Left cardiac atrium (tissue), 4 donors: ENCODE measurements around the gene SLC9A7. TPM values are rescaled to one million over a fixed set of nuclear protein-coding genes. Genes with fewer than 3 reads are reported as not detected.

Experiments used
- ATAC-seq, 2 donors: fragments of 200-7000 bp; cut with Tn5 transposase; one replicate each; pipeline ENCODE4 v1.9.1; 2020; ENCODE audit warnings: mild to moderate bottlenecking in 2 of 2, moderate library complexity in 2 of 2
- DNase-seq: peaks from one replicate; pipeline ENCODE4 v3.0.0-alpha.2; 2020
- intact Hi-C, 2 donors: fragments of 100-400 bp; cut with DNase I; formaldehyde crosslinking; loops; one replicate each; pipeline versions ENCODE4 v1.14.1 to v1.15.1; 2022 to 2023
- total RNA-seq, 2 donors: library from RNA; stranded (reverse); fragmentation: NEBNext Ultra II Directional; extraction: Animal tissue kit (Norgen Biotek cat#: 25700); gene quantifications; one replicate each; pipeline ENCODE4 v1.2.1, GENCODE V29; 2021
- donor health status: DM: no; HTN: yes; CAD: no.
- donor health status: DM: no; HTN: yes; CAD: no; lungs with severe emphysema.
- donor health status: DM: yes; HTN: yes; CAD: no.
- donor health status: Dilated cardiomyopathy.

SLC9A7 gene
- total RNA-seq, 2 donors from 2014 or later, result 4.0 to 4.8 TPM

DNA sequence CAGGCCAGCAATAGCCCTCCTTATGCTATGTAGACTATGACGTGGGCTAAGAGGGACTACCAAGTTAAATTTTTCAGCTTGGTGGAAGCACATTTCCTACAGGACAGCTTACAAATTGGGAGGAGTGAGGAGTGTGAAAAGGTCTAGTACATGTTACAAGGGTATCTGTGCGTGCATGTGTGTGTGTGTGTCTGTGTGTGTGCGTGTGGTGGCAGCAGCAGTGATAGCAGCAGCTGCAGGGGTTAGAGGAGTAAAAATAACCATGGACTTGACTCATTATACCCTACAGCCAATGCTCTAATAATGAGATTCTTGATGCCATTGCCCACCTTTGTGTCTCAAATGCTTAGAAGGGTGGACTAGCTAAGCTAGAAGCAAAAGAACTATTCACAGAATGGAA is 88.6 kb downstream of the SLC9A7 start:
- intact Hi-C loops, result no loop called here
- ATAC-seq (no peak), DNase-seq (no peak)

DNA sequence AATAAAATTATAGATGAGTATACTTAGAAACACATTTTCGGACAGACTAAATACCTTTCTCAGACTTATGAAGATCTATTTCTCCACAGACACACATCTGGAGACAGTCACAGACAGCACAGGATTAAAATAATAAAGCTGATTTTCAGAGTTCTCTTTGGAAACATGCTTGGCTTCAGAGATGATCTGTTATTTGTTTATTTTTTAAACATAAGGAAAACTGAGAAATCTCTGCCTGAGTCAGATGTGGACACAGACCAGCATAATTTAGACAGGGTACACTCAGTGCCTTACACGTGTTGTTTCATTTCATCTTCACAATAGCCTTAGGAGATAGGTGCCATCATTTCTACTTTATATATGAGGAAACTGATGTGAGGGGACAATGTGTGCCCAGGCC is 92.1 kb downstream of the SLC9A7 start:
- ATAC-seq, result no peak
- no peak for DNase-seq

DNA sequence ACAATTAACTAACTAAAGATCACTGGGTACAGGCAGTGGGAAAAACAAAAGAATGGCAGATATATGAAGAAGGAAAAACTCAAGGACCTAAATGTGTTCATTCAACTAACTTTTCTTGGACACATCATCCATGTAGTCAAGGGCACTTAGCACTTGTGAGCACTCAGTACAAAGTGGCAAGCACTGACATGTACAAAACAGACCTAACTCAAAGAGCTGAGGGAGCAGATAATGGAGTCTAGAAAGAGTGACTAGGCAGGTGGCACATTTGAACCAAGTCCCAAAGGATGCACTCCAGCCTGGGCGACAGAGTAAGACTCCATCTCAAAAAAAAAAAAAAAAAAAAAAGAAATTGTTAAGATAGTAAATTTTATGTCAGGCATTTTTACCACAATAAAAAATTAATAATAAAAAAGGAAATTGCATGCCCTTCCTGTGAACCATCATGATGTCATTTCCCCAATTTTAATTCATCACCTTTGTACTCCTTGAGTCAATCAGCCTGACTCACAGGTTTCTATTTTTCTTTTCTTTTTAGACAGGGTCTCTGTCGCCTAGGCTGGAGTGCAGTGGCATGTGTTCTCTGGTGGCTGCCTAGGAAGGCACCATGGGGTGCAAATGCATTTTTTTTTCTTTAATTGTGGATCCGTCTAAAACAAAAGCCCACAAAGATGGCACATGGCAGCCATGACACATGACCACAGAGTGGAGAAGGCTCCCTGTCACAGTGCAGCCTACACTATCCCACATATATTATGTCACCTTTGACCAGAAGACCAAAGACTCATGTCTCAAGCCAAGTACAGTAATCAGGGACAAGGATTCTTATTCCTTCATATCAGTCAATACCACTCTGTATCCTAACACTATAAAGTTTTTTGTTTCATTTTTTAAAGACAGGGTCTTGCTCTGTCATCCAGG is 93.4 kb downstream of the SLC9A7 start:
- intact Hi-C loops, result no loop called here
- ATAC-seq, result no peak
- DNase-seq, result no peak

More for the DNA sequence above, 92.1 kb downstream of the SLC9A7 start:
- intact Hi-C loops, result no loop called here

DNA sequence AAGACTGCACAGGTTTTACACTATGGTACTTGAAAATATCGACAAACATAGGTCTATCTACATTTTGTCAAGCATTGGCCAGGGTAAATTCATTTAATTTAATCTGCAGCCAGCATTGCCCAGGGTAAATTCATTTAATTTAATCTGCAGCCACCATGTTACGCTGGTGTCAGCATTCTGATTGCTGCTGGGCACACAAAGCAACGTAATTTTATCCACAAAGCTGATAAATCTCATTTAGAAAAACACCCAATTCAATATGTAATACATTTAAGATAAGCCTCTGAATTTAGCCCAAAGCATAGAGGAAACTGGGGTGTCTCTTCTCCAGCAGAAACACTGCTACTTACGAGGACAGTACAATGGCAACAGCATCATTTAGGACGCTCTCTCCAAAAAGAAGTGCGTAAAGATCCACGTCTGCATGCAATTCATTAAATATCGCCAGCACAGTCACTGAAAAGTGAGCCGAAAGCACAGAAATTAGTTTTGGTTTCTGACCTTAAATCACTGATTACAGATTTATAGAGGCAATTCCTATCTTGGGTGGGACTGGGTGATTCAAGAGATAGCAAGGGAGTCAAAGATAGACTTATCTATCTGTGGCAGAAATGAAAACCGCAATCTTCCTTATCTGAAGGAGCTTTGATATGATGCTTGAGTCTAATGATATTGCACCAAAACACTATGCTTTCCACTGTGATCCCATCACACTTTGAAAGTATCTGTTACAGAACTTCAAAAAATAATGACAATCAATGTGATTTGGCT is 96.5 kb downstream of the SLC9A7 start:
- ATAC-seq, result no peak
- DNase-seq, result no peak
- intact Hi-C loops, result no loop called here

DNA sequence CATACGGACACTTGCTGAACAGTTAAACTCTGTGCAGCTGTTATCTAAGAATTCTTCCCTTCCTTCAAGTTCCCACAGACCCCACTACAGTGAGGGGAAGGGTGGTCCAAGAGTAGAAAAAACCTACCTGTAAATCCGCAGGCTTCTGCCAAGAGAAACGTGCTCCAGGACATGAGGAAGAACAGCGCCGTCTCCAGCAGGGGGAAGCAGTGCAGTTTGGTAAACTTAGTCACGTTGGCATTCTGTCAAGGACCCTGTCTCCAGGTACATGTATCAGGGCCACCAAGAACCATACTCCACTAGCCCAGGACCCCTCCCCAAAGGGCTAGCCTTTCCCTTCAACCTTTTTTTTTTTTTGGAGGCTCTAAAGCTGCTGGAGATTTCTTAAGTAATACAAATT is 105.4 kb downstream of the SLC9A7 start:
- intact Hi-C loops, result no loop called here
- DNase-seq (no peak), ATAC-seq (no peak)

DNA sequence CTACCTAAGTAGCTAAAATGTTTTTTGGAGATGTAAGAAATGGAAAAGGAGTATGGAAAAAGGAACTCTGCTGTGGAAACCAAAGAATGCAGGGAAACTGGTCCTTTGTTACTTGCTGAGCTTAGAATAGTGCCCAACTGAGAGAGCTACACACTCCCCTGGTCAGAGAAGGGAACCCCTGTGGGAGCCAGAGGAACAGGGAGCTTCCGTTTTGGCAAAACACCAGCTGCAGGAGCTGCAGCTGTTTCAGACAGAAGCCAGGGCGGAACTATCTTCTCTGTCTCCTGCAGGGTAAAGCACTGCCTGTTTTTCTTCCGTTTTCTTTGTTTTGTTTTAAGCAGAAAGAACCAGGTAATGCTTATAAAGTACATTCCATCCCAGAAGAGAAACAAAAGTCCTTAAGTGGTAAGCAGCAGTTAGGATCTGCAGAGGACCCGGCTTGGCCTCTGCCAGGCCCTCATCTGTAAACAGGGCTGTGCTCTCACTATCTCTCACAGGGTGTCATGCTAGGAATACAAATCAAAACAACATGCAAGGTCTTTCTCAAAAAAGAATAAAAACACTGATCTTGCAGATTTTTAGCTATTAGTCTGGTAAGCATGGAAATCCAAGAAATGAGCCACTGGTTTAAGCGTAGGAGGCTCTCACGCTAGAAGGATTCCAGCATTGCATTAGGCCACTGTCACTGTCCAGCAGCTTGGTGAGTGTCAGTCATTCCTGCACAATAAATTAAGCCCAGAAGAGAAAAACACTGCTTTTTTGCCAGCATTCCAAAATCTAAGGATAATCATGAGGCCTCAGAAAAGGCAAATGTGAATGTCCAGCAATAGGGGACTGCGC is 109.3 kb downstream of the SLC9A7 start:
- ATAC-seq (peak; percentile 78 to 86), DNase-seq (peak; percentile 42)
- intact Hi-C loops, result loop anchor here in 1 of 2 donors (10.0 kb wide), 1 partner anchor 75 kb away; the partner anchor contains the start of gene CHST7

DNA sequence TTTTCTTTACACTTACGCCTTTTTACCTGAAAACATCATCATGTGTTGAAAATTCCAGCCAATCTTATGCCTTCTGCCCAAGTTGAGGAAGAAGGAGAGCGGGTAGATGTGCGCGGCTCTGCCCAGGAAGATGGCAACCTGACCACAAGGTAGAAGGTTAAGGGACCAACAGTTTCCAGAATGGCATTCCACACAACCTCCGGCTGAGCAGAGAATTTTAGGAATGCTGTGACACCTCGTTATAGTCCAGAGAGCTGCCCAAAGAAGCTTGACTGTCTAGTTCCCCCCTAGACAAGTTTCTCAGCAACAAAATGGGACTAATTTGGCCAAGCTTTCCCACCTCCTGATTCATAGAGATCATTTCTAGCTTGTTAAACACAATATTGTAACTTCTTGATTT is 110.3 kb downstream of the SLC9A7 start:
- intact Hi-C loops, result loop anchor here in 1 of 2 donors (10.0 kb wide), 1 partner anchor 74 kb away; the partner anchor contains the start of gene CHST7
- DNase-seq (no peak), ATAC-seq (no peak)

DNA sequence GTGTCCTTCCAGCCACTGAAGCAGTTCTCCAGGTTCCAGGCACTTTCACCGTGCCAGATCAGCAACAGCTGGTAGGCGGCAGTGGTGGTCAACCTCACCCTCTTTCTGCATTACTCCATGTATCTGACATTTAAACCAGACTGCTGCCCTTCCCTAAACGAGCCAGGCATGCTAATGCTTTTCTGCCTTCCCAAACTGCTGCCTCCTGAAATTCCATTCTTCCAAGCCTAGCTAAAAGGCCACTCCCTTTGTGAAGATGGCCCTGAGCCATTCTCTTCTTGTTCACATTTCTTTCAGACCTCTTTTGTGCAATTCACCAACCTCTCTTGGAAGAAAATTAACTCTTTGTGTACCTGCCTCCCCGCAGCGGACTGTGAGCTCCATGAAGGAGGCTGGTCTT is 111.7 kb downstream of the SLC9A7 start:
- intact Hi-C loops, result loop anchor here in 1 of 2 donors (10.0 kb wide), 1 partner anchor 72 kb away; the partner anchor contains the start of gene CHST7
- no peak for DNase-seq
- no peak for ATAC-seq

DNA sequence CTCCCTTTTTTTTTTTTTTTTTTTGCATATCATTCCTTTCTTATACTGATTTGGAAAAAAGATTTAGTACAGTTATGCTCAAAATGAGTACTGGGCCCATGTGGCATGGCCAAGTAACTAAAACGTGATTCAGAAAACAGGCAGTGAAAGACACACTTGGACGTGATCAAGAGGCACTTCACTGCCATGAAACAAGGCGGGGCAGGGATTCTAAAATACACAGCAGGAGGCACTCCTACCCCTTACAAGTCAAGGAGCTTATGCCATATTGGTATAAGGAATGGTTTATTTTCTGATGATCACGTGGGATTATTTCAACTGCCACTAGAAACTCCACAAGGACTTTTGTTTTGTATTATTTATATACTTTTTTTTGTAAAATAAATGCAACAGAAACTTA is 113.3 kb downstream of the SLC9A7 start:
- no peak for DNase-seq
- intact Hi-C loops, result loop anchor here in 1 of 2 donors (10.0 kb wide), 1 partner anchor 71 kb away; the partner anchor contains the start of gene CHST7
- ATAC-seq, result no peak

DNA sequence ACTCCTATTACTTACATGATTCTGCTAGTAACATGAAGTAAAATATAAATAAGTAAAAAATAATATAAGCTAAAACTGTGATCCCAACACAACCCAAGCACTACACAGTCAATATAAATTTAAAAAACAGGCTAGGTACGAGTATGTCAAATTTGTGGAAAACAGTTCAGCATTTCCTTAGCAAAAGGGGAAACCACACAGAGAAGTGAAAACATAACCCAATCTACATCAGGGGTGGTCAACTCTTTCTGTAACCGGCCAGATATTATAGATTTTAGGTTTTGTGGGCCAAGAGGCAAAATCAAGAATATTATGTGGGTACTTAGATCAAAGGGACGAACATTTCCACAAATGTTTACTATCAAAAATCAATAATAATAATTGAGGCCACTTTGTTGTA is 115.3 kb downstream of the SLC9A7 start:
- ATAC-seq (no peak), DNase-seq (no peak)
- intact Hi-C loops, result loop anchor here (5.0 to 10.0 kb wide), 3 partner anchors 66 to 86 kb away; partner anchors contain the start of gene CHST7 (in 1 of the 2)

DNA sequence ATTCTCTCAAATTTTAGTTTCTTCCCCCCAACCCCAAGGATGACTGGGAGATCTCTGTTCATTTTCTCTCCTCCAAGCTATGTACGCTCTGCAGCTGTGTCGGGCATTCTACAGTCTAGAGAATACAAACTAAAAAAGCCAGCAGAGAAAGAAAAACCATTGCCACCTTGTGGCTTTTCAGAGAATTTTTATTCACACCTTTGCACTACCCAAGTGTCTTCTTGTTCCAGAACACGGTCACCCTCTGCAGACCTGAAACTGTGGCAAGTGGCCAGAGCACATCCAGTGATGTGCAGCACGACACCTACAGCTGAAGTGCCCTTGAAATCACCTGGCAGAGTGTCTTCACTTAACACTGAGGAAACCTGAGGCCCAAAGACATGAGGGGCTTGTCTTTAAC is 116.8 kb downstream of the SLC9A7 start:
- ATAC-seq, result peak; percentile 83 to 84
- intact Hi-C loops, result loop anchor here (5.0 to 10.0 kb wide), 3 partner anchors 65 to 85 kb away; partner anchors contain the start of gene CHST7 (in 1 of the 2)
- DNase-seq, result peak; percentile 28

DNA sequence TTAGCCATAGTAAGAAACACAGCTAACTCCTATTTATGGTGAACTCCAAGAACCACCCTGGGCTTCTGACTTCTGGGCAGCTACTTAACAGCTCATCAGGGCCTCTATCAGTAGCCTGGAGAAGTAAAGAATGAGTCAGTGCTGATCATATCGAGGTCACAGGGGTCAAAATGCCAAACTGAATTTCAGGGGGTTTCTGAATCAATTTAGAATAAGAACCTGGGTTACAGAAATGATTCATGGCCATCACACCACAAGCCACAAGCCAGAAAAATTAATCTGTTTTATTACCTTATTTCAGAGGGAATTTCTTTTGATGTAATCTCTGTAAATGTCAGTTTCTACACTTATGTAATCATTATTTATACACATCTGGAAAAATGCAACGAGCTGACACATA is 121.0 kb downstream of the SLC9A7 start:
- intact Hi-C loops, result no loop called here
- DNase-seq (no peak), ATAC-seq (no peak)

DNA sequence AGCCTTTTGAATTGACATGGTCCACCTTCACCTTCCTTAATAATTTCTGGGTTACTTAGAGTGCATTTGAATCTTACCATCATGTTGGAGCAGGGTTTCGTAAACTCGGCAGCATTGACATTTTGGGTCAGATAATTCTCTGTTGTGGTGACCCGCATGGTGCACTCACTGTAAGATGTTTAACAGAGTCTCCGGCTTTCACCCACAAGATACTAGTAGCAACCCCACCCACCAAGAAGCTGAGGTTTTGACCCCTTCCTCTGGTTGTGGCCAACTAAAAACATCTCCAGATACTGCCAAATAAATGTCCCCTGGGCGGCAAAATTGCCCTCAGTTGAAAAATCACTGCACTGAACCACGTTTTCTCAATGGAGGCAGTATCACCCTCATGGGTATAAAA is 122.7 kb downstream of the SLC9A7 start:
- intact Hi-C loops, result no loop called here
- DNase-seq (no peak), ATAC-seq (no peak)

DNA sequence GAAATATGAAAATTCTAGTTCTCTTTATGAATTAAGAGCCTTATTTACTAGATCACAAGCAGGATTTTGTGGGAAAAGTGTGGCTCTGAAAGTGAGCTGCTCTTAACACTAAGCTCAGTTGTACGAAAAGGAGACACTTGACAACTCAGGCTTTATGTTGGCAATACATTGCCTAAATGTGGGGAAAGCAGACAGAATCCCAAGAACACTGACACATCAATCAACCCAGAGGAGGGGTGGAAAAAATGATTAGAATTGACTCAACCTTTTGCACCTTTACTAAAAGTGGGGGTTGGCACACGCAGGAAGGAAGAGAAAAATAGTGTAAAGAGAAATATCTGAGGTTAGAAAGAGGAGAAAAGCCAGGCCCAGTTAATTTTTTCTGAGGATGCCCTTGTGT is 123.7 kb downstream of the SLC9A7 start:
- no peak for ATAC-seq
- intact Hi-C loops, result no loop called here

DNA sequence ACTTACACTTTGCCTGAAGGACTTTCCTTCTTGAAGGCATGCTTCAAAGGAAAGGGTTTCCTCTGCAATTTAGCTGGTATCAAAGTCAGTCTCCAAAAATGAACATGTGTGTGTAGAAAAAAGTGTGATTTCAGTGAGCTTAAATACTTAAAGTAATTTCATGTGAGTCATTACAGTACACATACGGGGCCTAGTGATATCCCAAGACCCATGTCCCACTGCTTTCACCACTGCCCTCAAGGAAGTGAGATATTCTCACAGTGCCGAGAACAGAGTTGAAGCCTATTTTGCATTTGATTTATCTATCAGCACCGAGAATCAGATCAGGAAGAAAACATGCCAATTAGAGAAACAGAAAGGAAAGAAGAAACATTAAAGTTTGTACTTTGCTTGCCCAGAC is 124.3 kb downstream of the SLC9A7 start:
- DNase-seq (no peak), ATAC-seq (no peak)
- intact Hi-C loops, result no loop called here

More for the DNA sequence above, 123.7 kb downstream of the SLC9A7 start:
- no peak for DNase-seq

DNA sequence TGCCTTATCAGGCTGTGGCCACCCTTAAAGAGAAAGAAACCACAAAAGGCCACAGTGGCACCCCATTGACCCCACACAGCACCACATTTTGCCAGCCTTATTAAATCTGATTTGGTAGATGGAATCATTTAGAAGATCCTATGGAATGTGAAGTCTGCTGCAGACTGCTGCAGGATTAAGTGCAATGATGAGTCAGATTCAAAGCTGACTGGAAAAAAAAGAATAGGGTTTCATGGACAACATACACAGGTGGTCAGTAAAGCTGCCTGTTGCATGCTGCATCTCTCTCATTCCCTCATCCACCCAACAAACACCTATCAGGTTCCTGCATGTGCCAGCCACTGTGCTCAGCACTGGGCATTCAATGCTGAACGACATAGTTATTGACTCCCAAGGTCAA is 128.8 kb downstream of the SLC9A7 start:
- no peak for DNase-seq
- intact Hi-C loops, result no loop called here
- no peak for ATAC-seq

DNA sequence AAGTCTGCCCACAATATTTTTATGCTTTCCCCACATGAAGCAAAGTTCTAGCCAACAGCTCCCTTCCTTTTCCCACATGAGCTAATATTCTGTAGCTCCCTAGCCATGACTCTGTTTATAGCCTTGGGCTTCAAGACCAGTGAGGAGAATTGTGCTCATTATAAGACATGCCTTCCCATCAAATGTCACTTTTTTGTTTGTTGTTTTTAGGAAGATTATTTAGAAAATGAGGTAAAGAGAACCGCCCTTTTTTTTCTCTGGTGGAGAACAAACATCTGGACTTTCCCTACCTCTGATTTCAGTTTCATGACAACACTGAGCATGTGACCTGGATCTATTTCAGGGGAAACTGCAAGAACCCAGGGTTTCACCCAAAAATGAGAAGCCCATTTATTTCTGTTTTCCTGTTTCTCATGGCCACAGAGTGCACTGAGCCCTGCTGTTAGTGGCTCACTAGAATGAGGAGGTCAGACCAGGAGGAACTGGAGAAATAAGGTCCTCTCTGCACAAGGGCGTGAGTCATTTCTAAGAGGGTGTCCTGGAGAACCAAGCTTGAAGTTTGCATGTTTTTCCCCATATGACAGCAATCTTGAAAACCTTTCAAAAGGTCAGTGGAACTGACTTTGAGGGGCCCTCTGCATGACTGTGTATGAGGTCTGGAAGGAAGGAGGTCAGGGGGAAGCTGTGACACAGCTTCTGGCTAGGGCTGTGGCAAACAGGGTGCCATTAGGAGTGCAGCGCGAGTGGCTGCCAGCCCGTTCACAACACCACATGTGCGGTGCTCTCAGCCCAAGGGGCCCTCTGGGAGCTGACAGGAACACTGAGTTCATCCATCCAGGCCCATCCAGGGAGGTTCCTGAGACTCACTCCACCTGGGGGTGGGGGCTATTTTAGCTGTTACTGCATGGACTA is 130.2 kb downstream of the SLC9A7 start:
- DNase-seq (peak; percentile 56), ATAC-seq (peak; percentile 84 to 86)
- intact Hi-C loops, result no loop called here
